Neuronal stem cell (in vitro differentiated cells): ENCODE results near the gene ALKBH5.

Source experiments
- DNase-seq: peaks from one replicate; pipeline ENCODE4 v3.0.0-alpha.2; 2013; ENCODE audit warnings: low spot score
- H2AFZ ChIP-seq: one replicate; pipeline ENCODE4 v1.6.1; 2013; ENCODE audit warnings: mild to moderate bottlenecking, low read length, inconsistent platforms
- H2AK5ac ChIP-seq: 2 replicates; pipeline ENCODE4 v1.6.1; 2013; ENCODE audit warnings: low read depth, mild to moderate bottlenecking, inconsistent platforms, low read length, moderate library complexity, mixed read lengths
- H2BK120ac ChIP-seq: 2 replicates; pipeline ENCODE4 v1.6.1; 2013; ENCODE audit warnings: low read depth, mild to moderate bottlenecking, inconsistent platforms, low read length, moderate library complexity, mixed read lengths
- H2BK12ac ChIP-seq: one replicate; pipeline ENCODE4 v1.6.1; 2013; ENCODE audit warnings: low read length, inconsistent platforms
- H2BK15ac ChIP-seq: 2 replicates; pipeline ENCODE4 v1.6.1; 2013; ENCODE audit warnings: mild to moderate bottlenecking, low read length, inconsistent platforms, mixed read lengths
- H2BK5ac ChIP-seq: one replicate; pipeline ENCODE4 v1.6.1; 2013; ENCODE audit warnings: inconsistent platforms, mild to moderate bottlenecking, low read length, moderate library complexity
- H3K14ac ChIP-seq: one replicate; pipeline ENCODE4 v1.6.1; 2013; ENCODE audit warnings: low read length, inconsistent platforms
- H3K18ac ChIP-seq: 2 replicates; pipeline ENCODE4 v1.6.1; 2013; ENCODE audit warnings: low read length, inconsistent platforms
- H3K23ac ChIP-seq: 2 replicates; pipeline ENCODE4 v1.6.1; 2013; ENCODE audit warnings: low read depth, mild to moderate bottlenecking, mixed read lengths, low read length, inconsistent platforms; ENCODE audit not compliant: poor library complexity
- H3K27ac ChIP-seq: replicated peaks from 3 replicates; pipeline ENCODE4 v1.5.1; 2013; ENCODE audit warnings: low read length, inconsistent platforms
- H3K27me3 ChIP-seq, 3 experiments: 2 replicates each; pipeline ENCODE4 v1.6.1; 2013; ENCODE audit warnings: low read length in 3 of 3, mild to moderate bottlenecking in 2 of 3, inconsistent platforms in 1 of 3, low read depth in 1 of 3, mixed read lengths in 1 of 3, moderate library complexity in 1 of 3; ENCODE audit not compliant: control insufficient read depth in 3 of 3, insufficient read depth in 3 of 3
- H3K36me3 ChIP-seq, 2 donors: replicated peaks in 1 of 2; 2 replicates each; pipeline ENCODE4 v1.6.1; 2013; ENCODE audit warnings: low read length in 2 of 2; ENCODE audit not compliant: control insufficient read depth in 2 of 2, insufficient read depth in 2 of 2
- H3K4ac ChIP-seq: 2 replicates; pipeline ENCODE4 v1.6.1; 2013; ENCODE audit warnings: inconsistent platforms, mild to moderate bottlenecking, low read length, moderate library complexity
- H3K4me1 ChIP-seq, 2 donors: 1 replicate in 1 of 2; 2 replicates in 1 of 2; pipeline ENCODE4 v1.6.1; 2013; ENCODE audit warnings: low read length in 2 of 2, low read depth in 1 of 2; ENCODE audit not compliant: control insufficient read depth in 2 of 2, insufficient read depth in 1 of 2
- H3K4me2 ChIP-seq: one replicate; pipeline ENCODE4 v1.6.1; 2013; ENCODE audit warnings: mild to moderate bottlenecking, low read length, inconsistent platforms; ENCODE audit not compliant: insufficient read depth, poor library complexity, severe bottlenecking
- H3K4me3 ChIP-seq, 2 donors: 2 replicates each; pipeline ENCODE4 v1.5.1; 2013; ENCODE audit warnings: low read length in 2 of 2, mild to moderate bottlenecking in 2 of 2, inconsistent platforms in 1 of 2, moderate library complexity in 1 of 2
- H3K79me1 ChIP-seq: one replicate; pipeline ENCODE4 v1.6.1; 2013; ENCODE audit warnings: low read depth, mild to moderate bottlenecking, inconsistent platforms, low read length, moderate library complexity
- H3K9ac ChIP-seq: one replicate; pipeline ENCODE4 v1.6.1; 2013; ENCODE audit warnings: mild to moderate bottlenecking, low read depth, low read length, inconsistent platforms; ENCODE audit not compliant: poor library complexity
- H3K9me3 ChIP-seq, 2 donors: replicated peaks in 1 of 2; 2 replicates each; pipeline versions ENCODE3 to v1.6.1; 2013; ENCODE audit warnings: low read length in 2 of 2, mild to moderate bottlenecking in 2 of 2, inconsistent platforms in 1 of 2, low read depth in 1 of 2, mixed read lengths in 1 of 2, moderate library complexity in 1 of 2; ENCODE audit not compliant: control insufficient read depth in 2 of 2, insufficient read depth in 1 of 2
- H4K8ac ChIP-seq: one replicate; pipeline ENCODE4 v1.6.1; 2013; ENCODE audit warnings: low read depth, mild to moderate bottlenecking, inconsistent platforms, low read length, moderate library complexity
- H4K91ac ChIP-seq: one replicate; pipeline ENCODE4 v1.6.1; 2013; ENCODE audit warnings: low read length, low read depth, mild to moderate bottlenecking, inconsistent platforms; ENCODE audit not compliant: poor library complexity
- WGBS, 2 donors: extraction: QIAGEN DNeasy Blood & Tissue Kit; methylation state at CpG; one replicate each; pipeline ENCODE4 v1.1.7; 2013; ENCODE audit warnings: missing lambda C conversion rate in 2 of 2, mixed read lengths in 1 of 2; ENCODE audit not compliant: insufficient read length in 2 of 2, insufficient replicate concordance in 1 of 2; ENCODE audit errors: extremely low coverage in 2 of 2; 5-methylcytosine and 5-hydroxymethylcytosine counted together

ALKBH5 gene

DNA sequence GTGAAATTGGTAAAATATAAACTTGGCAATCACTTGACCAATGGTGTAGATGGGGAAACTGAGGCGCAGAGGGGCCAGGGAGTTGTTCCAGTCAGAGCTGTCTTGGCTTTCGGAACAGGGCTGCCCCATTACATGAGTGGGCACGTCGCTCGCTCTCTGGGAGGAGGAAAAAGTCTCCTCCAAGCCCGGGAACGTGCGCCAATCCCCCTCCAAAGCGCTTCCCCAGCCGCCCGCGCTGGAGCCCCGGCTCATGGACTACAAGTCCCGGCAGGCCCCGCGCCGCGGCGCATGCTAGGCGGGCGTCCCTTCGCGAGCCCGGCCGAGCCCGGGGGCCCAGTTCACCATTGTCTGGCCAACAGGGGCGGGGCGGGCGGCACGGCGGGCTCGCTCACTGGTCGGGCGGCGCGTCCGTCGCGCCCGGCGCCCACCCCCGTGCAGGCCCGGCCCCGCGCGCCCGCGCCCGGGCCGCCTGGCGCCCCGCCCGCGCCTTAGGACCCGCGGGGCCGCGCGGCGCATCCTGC lies 41.6 kb downstream of the ALKBH5 start, which contains the start of gene LLGL1:
Gene LLGL1 (plus strand): TSS at position 515 of the 521 bp plus-strand sequence. CDS start 48 bp downstream, outside the sequence.
- H4K8ac ChIP-seq: peak within 1 kb of the TSS; percentile 98
- H3K18ac ChIP-seq: peak within 1 kb of the TSS; percentile 100
- peak within 1 kb of the TSS; percentile 80 to 88 for H3K4me3 ChIP-seq
- peak within 1 kb of the TSS; percentile 97 for H4K91ac ChIP-seq
- H3K79me1 ChIP-seq: peaks cover 24% of the 10 kb centered on the region
- peak within 1 kb of the TSS; percentile 88 for H2AFZ ChIP-seq
- peaks cover 0 to 2% of the 10 kb centered on the region in 2 donors for H3K36me3 ChIP-seq
- peak within 1 kb of the TSS; percentile 86 for H2BK15ac ChIP-seq
- H3K4me1 ChIP-seq: peaks cover 34 to 36% of the 10 kb centered on the region in 2 donors
- no peaks in the 10 kb centered on the region for H3K27me3 ChIP-seq
- peak within 1 kb of the TSS; percentile 98 for H2AK5ac ChIP-seq
- H3K9ac ChIP-seq: peak within 1 kb of the TSS; percentile 95
- peak within 1 kb of the TSS; percentile 95 for H2BK120ac ChIP-seq
- peak within 1 kb of the TSS; percentile 95 for H3K4ac ChIP-seq
- peak within 1 kb of the TSS; percentile 99 for H3K27ac ChIP-seq
- H3K9me3 ChIP-seq: no peaks in the 10 kb centered on the region
- H3K4me2 ChIP-seq: peak within 1 kb of the TSS; percentile 97
- H2BK5ac ChIP-seq: peak within 1 kb of the TSS; percentile 100
- H3K14ac ChIP-seq: peak within 1 kb of the TSS; percentile 97
- peak; percentile 97 for DNase-seq
- peak within 1 kb of the TSS; percentile 64 for H2BK12ac ChIP-seq
- H3K23ac ChIP-seq: peak within 1 kb of the TSS; percentile 58
- WGBS, 2 donors: no CpG with 5 or more reads among the region's 60 CpGs

GRCh38 chr17:18225642-18226283 lies 42.1 kb downstream of the ALKBH5 start:
- peak overlapping the region; percentile 84 for H3K14ac ChIP-seq
- no peak overlapping the region for H2BK120ac ChIP-seq
- H3K4me2 ChIP-seq: peak overlapping the region; percentile 97
- no peak overlapping the region for H4K8ac ChIP-seq
- H3K18ac ChIP-seq: peak overlapping the region; percentile 93
- peaks cover 40 to 42% of the 10 kb centered on the region in 2 donors for H3K4me1 ChIP-seq
- H3K9ac ChIP-seq: peak overlapping the region; percentile 95
- H3K27me3 ChIP-seq: no peaks in the 10 kb centered on the region
- H3K9me3 ChIP-seq: no peaks in the 10 kb centered on the region
- H3K79me1 ChIP-seq: peaks cover 29% of the 10 kb centered on the region
- H2BK15ac ChIP-seq: peak overlapping the region; percentile 0
- no CpG with 5 or more reads among the region's 57 CpGs for WGBS, 2 donors
- peak overlapping the region; percentile 64 for H2BK12ac ChIP-seq
- peak overlapping the region; percentile 71 for H3K27ac ChIP-seq
- peak overlapping the region; percentile 0 for H3K23ac ChIP-seq
- no peak overlapping the region for H4K91ac ChIP-seq
- no peak for DNase-seq
- H3K4ac ChIP-seq: no peak overlapping the region
- peak overlapping the region; percentile 59 for H2AFZ ChIP-seq
- H2AK5ac ChIP-seq: no peak overlapping the region
- H3K4me3 ChIP-seq: peak overlapping the region; percentile 80 to 88
- peaks cover 0 to 2% of the 10 kb centered on the region in 2 donors for H3K36me3 ChIP-seq
- peak overlapping the region; percentile 100 for H2BK5ac ChIP-seq

DNA sequence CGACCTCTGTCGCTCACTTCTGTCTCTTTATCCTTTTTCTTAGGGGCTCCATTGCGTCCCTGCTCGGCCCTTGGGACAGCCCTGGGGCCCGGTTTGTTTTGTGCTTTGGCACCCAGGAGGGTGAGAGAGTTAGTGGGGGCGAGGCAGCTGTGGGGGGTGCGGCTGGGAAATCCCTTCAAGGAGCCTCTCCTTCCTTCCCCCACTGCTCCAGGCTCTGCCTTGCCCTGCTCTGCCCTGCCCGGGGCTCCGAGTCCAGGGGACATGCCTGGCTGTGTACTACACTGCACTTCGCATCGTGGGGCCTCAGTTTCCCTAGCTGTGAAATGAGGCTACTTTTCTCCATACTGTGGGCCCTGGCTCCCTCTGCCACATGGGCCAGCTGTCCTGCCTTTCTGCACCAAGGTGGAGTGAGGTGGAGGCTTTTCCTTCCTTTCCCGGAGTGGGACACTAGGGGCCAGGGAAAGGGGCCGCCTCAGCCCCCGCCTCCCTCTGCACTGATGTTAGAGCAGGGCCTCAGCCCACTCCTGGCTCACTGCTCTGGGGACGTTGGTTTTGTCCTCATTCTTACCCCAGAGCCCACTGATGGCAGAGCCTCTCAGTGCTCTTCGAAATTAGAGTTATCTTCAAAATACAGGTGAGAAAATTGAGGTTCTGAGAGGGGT lies 42.8 kb downstream of the ALKBH5 start:
- no peaks in the 10 kb centered on the region for H3K9me3 ChIP-seq
- H3K79me1 ChIP-seq: peaks cover 30% of the 10 kb centered on the region
- peak overlapping the region; percentile 58 for H3K23ac ChIP-seq
- WGBS, 2 donors: no CpG with 5 or more reads among the region's 16 CpGs
- peak overlapping the region; percentile 80 to 88 for H3K4me3 ChIP-seq
- H2AFZ ChIP-seq: peak overlapping the region; percentile 59
- peak overlapping the region; percentile 0 for H2BK15ac ChIP-seq
- H3K27ac ChIP-seq: peak overlapping the region; percentile 71
- no peak for DNase-seq
- peak overlapping the region; percentile 57 for H3K14ac ChIP-seq
- H3K36me3 ChIP-seq: peaks cover 0 to 2% of the 10 kb centered on the region in 2 donors
- H2BK5ac ChIP-seq: peak overlapping the region; percentile 100
- no peak overlapping the region for H3K4ac ChIP-seq
- no peak overlapping the region for H4K8ac ChIP-seq
- H3K18ac ChIP-seq: peak overlapping the region; percentile 93
- no peak overlapping the region for H2BK12ac ChIP-seq
- peak overlapping the region; percentile 95 for H3K9ac ChIP-seq
- H2AK5ac ChIP-seq: peak overlapping the region; percentile 92
- no peak overlapping the region for H4K91ac ChIP-seq
- no peaks in the 10 kb centered on the region for H3K27me3 ChIP-seq
- H2BK120ac ChIP-seq: no peak overlapping the region
- peak overlapping the region; percentile 97 for H3K4me2 ChIP-seq
- H3K4me1 ChIP-seq: peaks cover 46% of the 10 kb centered on the region in 2 donors

- Histone ChIP-seq H3K18ac (no peak overlapping the region), H3K79me1 (peaks cover 37% of the 10 kb centered on the region), H4K8ac (no peak overlapping the region), H2BK5ac (no peak overlapping the region), H3K4me1 (peaks cover 53 to 56% of the 10 kb centered on the region in 2 donors), H2BK12ac (no peak overlapping the region), H2BK120ac (no peak overlapping the region), H3K9me3 (no peaks in the 10 kb centered on the region), H2AK5ac (no peak overlapping the region), H3K23ac (no peak overlapping the region), H3K4me2 (no peak overlapping the region), H3K4ac (no peak overlapping the region), H2AFZ (no peak overlapping the region), H3K27ac (no peak overlapping the region), H2BK15ac (no peak overlapping the region), H4K91ac (no peak overlapping the region), H3K14ac (no peak overlapping the region), H3K4me3 (peak overlapping the region in 1 of 2 donors; percentile 43), H3K9ac (no peak overlapping the region), H3K27me3 (no peaks in the 10 kb centered on the region), H3K36me3 (peaks cover 5 to 9% of the 10 kb centered on the region in 2 donors)
- DNase-seq: no peak
- WGBS, 2 donors: no CpG with 5 or more reads among the region's 5 CpGs
Measured at GRCh38 chr17:18227635-18228034, 44.0 kb downstream of the ALKBH5 start.
